VCaP (cell line): ENCODE results near the gene KIAA0825.

Source experiments
- H3K27ac ChIP-seq: fragments of 450-650 bp; 2 replicates; pipeline ENCODE4 v1.5.1; 2017
- TF ChIP-seq, protein P1 (sequence below): fragments of 450-650 bp; conservative IDR thresholded peaks from 2 replicates; pipeline ENCODE4 v1.5.1; 2017; ENCODE audit warnings: mild to moderate bottlenecking, moderate library complexity

The KIAA0825 gene

DNA sequence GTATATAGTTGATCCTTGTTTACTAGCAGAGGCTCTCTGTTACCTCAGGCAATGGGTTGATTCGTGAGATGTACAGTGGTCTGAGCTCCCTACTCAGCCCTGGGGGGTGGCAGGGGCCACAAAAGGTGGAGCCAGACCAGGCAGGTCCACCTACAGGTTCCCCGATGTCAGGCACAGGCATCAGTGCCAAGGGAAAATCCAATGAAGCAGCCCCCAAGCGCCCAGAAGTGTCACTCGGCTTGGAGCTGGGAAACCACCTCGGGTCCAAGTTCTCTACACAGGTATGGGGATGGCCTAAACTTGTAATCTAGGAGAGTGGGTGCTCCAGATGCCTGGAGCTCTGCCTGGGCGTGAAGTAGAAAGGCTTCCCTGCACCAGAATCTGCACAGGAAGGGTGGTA, 188.8 kb downstream of the KIAA0825 start:
- no peak overlapping the region for H3K27ac ChIP-seq
- TF ChIP-seq, protein P1, sequence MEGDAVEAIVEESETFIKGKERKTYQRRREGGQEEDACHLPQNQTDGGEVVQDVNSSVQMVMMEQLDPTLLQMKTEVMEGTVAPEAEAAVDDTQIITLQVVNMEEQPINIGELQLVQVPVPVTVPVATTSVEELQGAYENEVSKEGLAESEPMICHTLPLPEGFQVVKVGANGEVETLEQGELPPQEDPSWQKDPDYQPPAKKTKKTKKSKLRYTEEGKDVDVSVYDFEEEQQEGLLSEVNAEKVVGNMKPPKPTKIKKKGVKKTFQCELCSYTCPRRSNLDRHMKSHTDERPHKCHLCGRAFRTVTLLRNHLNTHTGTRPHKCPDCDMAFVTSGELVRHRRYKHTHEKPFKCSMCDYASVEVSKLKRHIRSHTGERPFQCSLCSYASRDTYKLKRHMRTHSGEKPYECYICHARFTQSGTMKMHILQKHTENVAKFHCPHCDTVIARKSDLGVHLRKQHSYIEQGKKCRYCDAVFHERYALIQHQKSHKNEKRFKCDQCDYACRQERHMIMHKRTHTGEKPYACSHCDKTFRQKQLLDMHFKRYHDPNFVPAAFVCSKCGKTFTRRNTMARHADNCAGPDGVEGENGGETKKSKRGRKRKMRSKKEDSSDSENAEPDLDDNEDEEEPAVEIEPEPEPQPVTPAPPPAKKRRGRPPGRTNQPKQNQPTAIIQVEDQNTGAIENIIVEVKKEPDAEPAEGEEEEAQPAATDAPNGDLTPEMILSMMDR: no peak

- H3K27ac ChIP-seq: no peak overlapping the region
- TF ChIP-seq, protein P1: no peak
Observed at GRCh38 chr5:94425396-94425795, 193.0 kb downstream of the KIAA0825 start.

DNA sequence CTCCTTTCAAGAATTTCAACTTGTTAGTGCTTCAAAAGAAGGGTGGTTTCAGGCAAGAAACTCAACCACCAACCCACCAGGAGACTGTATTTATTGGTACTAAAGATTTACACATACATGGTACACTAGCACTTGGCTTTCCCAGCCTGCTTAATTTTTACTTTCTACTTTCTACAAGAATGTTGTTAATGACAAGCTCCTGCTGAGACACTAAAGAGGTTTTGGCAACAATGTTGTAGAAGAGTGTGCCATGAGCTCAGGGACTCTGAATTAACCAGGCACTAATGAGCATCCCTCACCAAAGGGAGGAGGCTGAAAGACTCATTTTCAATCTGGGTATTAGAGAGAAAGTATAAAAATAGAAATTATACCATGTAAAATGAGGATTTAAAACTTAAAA, 195.0 kb downstream of the KIAA0825 start:
- H3K27ac ChIP-seq: no peak overlapping the region
- TF ChIP-seq, protein P1: no peak

DNA sequence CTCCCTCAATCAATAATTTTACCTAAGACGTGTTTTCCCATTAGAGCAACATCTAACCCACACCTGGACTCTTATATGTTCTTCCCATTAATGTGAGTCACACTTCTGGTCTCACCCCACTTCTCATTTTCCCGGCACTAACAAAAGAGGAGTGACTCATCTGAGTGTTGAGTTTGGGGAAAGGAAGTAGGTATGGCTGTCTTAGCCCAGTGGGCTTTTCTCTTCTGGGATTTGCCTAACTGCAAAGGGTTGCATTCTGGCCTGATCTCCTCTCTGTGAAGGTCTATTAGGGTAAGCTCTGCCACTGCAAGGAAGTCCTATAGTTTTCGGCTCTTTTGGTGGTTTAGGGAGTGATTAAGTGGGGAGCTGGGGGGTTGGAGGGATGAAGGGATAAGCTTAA, 195.6 kb downstream of the KIAA0825 start:
- TF ChIP-seq, protein P1: no peak
- no peak overlapping the region for H3K27ac ChIP-seq

DNA sequence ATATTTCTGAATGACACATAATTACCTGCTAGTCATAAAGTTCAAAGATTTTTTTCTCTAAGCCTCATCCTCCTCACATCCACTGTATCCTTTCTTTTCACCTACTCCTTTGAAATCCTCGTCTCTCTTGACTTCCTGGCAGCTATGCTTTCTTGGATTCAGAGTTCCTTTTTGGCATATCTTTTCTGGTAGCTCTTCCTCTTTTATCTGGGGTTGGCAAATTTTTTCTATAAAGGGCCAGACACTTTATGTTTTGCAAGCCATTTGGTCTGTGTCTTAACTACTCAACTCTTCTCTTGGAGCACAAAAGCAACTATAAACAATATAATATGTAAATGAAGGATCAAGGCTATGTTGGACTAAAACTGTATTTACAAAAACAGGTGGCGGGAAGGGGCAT, 197.5 kb downstream of the KIAA0825 start:
- H3K27ac ChIP-seq: no peak overlapping the region
- TF ChIP-seq, protein P1: no peak

DNA sequence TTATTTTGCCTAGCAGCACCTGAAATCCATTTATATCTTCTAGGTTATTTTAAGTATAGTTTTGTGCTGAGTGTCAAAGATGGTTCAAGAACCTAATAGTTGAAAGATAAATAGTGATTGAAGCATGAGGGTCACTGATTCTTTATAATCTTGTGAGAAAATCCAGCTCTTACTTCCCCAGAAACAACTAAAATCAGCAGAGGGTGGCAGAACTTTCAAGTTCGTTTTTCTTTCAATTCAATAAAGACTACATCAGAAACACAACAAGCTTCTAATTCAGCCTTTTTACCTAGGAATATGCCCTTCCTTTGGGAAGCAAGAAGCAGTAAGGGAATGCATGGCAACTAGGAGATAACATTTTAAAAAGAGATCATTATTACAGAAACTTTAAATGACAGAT, 202.6 kb downstream of the KIAA0825 start:
- no peak overlapping the region for H3K27ac ChIP-seq
- TF ChIP-seq, protein P1: no peak

- TF ChIP-seq, protein P1: no peak
- no peak overlapping the region for H3K27ac ChIP-seq
Observed at GRCh38 chr5:94409440-94409839, 209.0 kb downstream of the KIAA0825 start.

DNA sequence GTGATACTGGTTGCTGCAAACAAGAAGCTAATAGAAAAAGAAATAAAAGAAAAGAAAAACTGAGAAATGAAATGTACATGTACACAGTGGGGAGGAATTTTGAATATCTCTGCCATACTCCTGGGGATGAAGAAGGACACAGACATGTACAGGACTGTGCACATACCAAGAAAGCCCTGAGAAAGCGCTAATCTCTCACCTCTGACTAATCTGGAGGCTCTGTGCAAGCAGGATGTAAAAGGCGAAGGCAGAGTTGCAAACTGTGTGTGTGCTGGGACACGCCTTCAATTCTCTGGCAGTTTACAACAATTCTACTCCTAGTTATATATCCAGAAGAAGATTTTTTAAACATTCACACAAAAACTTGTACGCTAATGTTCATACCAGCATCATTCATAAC, 211.4 kb downstream of the KIAA0825 start:
- no peak overlapping the region for H3K27ac ChIP-seq
- TF ChIP-seq, protein P1: no peak
